Keratinocyte (primary cell): ENCODE measurements around the gene PTPN13. TPM values are rescaled to one million over a fixed set of nuclear protein-coding genes. Genes with fewer than 3 reads are reported as not detected.
A peak's percentile ranks its signal among the peaks of the same experiment; 100 is the strongest.

Experiments
- DNase-seq: peaks from one replicate; pipeline ENCODE4 v3.0.0-alpha.2; 2011; ENCODE audit warnings: low read depth, missing footprints, low spot score
- FAIRE-seq: peaks from 2 replicates; lab custom pipeline; 2011; peaks lifted over from hg19 to GRCh38; lab: Jason Lieb, UNC
- H2AFZ ChIP-seq: 2 replicates; pipeline ENCODE4 v1.6.0; 2012; ENCODE audit warnings: low read length, control low read depth, inconsistent platforms; ENCODE audit not compliant: control insufficient read depth
- H3K27ac ChIP-seq: 2 replicates; pipeline ENCODE4 v1.5.1; 2011; ENCODE audit warnings: low read length; ENCODE audit not compliant: control insufficient read depth, insufficient read depth
- H3K27me3 ChIP-seq: 3 replicates; pipeline ENCODE4 v1.6.0; 2011; ENCODE audit warnings: low read length; ENCODE audit not compliant: control insufficient read depth, insufficient read depth; ENCODE audit errors: extremely low read depth
- H3K36me3 ChIP-seq, 2 experiments: 2 replicates in 1 of 2; 3 replicates in 1 of 2; pipeline ENCODE4 v1.5.1; 2011; ENCODE audit warnings: low read length in 2 of 2, mild to moderate bottlenecking in 1 of 2; ENCODE audit not compliant: control insufficient read depth in 2 of 2, insufficient read depth in 2 of 2; ENCODE audit errors: extremely low read depth in 1 of 2
- H3K4me1 ChIP-seq: 3 replicates; pipeline ENCODE4 v1.5.1; 2011; ENCODE audit warnings: low read length; ENCODE audit not compliant: control insufficient read depth, insufficient read depth; ENCODE audit errors: extremely low read depth
- H3K4me2 ChIP-seq: 3 replicates; pipeline ENCODE4 v1.6.0; 2011; ENCODE audit warnings: low read depth, low read length; ENCODE audit not compliant: control insufficient read depth, insufficient read depth; ENCODE audit errors: extremely low read depth
- H3K4me3 ChIP-seq, 3 experiments: fragments of 200-600 bp in 1 of 3; sonication (generic) in 1 of 3; 2 replicates in 2 of 3; 3 replicates in 1 of 3; pipeline ENCODE4 v1.5.1; 2011 to 2016; ENCODE audit warnings: low read length in 3 of 3, mild to moderate bottlenecking in 3 of 3, control low read depth in 2 of 3, inconsistent platforms in 1 of 3, low read depth in 1 of 3, mixed read lengths in 1 of 3, mixed run types in 1 of 3, moderate library complexity in 1 of 3; ENCODE audit not compliant: control insufficient read depth in 2 of 3, insufficient read depth in 2 of 3; ENCODE audit errors: extremely low read depth in 1 of 3
- H3K79me2 ChIP-seq: 2 replicates; pipeline ENCODE4 v1.6.0; 2012; ENCODE audit warnings: low read length; ENCODE audit not compliant: control insufficient read depth, insufficient read depth
- H3K9ac ChIP-seq: 3 replicates; pipeline ENCODE4 v1.6.0; 2011; ENCODE audit warnings: low read length; ENCODE audit not compliant: control insufficient read depth, insufficient read depth; ENCODE audit errors: extremely low read depth
- H3K9me1 ChIP-seq: 3 replicates; pipeline ENCODE4 v1.6.0; 2011; ENCODE audit warnings: low read length; ENCODE audit not compliant: control insufficient read depth, insufficient read depth; ENCODE audit errors: extremely low read depth
- H3K9me3 ChIP-seq: 2 replicates; pipeline ENCODE4 v1.5.1; 2012; ENCODE audit warnings: low read depth, low read length; ENCODE audit not compliant: control insufficient read depth
- H4K20me1 ChIP-seq: 3 replicates; pipeline ENCODE4 v1.6.0; 2011; ENCODE audit warnings: low read length; ENCODE audit not compliant: control insufficient read depth, insufficient read depth; ENCODE audit errors: extremely low read depth
- EZH2 ChIP-seq: IDR thresholded peaks from one replicate; pipeline ENCODE4 v1.6.1; 2012; ENCODE audit warnings: inconsistent platforms, mild to moderate bottlenecking, low read length, moderate library complexity
- dilution Hi-C: fragments of 300-500 bp; cut with MboI; formaldehyde crosslinking; loops from one replicate; pipeline ENCODE4 v1.7.0; 2020; ENCODE audit warnings: low sequenced_read_pairs; ENCODE audit not compliant: extremely low pct_ligation_motif_present
- polyA plus RNA-seq, 5 experiments: library from polyadenylated mRNA; depleted of rRNA in 3 of 5; stranded (reverse) in 3 of 5; stranded (forward) in 1 of 5; unstranded in 1 of 5; fragments of >200 nt; gene quantifications; 1 replicate in 1 of 5; 2 replicates in 3 of 5; 3 replicates in 1 of 5; pipeline versions ENCODE4 v1.2.1 to v1.2.3, GENCODE V29; 2011 to 2012; ENCODE audit warnings: missing spikeins in 2 of 5, low read depth in 1 of 5, low replicate concordance in 1 of 5
- TF ChIP-seq, protein P1 (sequence below), 3 experiments: IDR thresholded peaks in 1 of 3; conservative IDR thresholded peaks in 1 of 3; optimal IDR thresholded peaks in 1 of 3; 2 replicates in 2 of 3; 3 replicates in 1 of 3; pipeline versions ENCODE3 to v1.5.1; 2011; ENCODE audit warnings: low read length in 3 of 3, mild to moderate bottlenecking in 3 of 3, moderate library complexity in 2 of 3, control low read depth in 1 of 3, inconsistent platforms in 1 of 3; ENCODE audit not compliant: insufficient read depth in 2 of 3; ENCODE audit errors: extremely low read depth in 1 of 3

Gene PTPN13
- polyA plus RNA-seq, 1 donor (not counting 4 experiments of a cell fraction or from before 2014, with no cell fraction given), result 37.6 TPM

- H3K27me3 ChIP-seq, result no peaks in the 10 kb centered on the region
- DNase-seq (no peak), FAIRE-seq (peak; percentile 48)
- H4K20me1 ChIP-seq, result no peaks in the 10 kb centered on the region
- no peaks in the 10 kb centered on the region for H3K9me3 ChIP-seq
- peak overlapping the region; percentile 86 for H3K4me2 ChIP-seq
- no peak overlapping the region for H2AFZ ChIP-seq
- dilution Hi-C loops, result no loop called here
- H3K4me1 ChIP-seq, result peaks cover 26% of the 10 kb centered on the region
- H3K4me3 ChIP-seq, result peak overlapping the region; percentile 91 to 99 (median 98)
- H3K9me1 ChIP-seq, result no peaks in the 10 kb centered on the region
- H3K9ac ChIP-seq, result peak overlapping the region; percentile 92
- H3K27ac ChIP-seq, result peak overlapping the region; percentile 93
- H3K79me2 ChIP-seq, result peaks cover 64% of the 10 kb centered on the region
- no peaks in the 10 kb centered on the region for H3K36me3 ChIP-seq
- TF ChIP-seq, protein P1, sequence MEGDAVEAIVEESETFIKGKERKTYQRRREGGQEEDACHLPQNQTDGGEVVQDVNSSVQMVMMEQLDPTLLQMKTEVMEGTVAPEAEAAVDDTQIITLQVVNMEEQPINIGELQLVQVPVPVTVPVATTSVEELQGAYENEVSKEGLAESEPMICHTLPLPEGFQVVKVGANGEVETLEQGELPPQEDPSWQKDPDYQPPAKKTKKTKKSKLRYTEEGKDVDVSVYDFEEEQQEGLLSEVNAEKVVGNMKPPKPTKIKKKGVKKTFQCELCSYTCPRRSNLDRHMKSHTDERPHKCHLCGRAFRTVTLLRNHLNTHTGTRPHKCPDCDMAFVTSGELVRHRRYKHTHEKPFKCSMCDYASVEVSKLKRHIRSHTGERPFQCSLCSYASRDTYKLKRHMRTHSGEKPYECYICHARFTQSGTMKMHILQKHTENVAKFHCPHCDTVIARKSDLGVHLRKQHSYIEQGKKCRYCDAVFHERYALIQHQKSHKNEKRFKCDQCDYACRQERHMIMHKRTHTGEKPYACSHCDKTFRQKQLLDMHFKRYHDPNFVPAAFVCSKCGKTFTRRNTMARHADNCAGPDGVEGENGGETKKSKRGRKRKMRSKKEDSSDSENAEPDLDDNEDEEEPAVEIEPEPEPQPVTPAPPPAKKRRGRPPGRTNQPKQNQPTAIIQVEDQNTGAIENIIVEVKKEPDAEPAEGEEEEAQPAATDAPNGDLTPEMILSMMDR (optimal IDR thresholded peaks at IDR 0.05 in 1 of 3, IDR thresholded peaks at IDR 0.05 in 1 of 3, conservative IDR thresholded peaks at IDR 0.05 in 1 of 3; ENCODE audit: extremely low read depth in 1 of 3, insufficient read depth in 2 of 3, low read length in 3 of 3), result no peak
- no peak for TF ChIP-seq EZH2
These were observed 1.3 kb downstream of the PTPN13 start for GRCh38 chr4:86595426-86595805.

- TF ChIP-seq, protein P1 (optimal IDR thresholded peaks at IDR 0.05 in 1 of 3, IDR thresholded peaks at IDR 0.05 in 1 of 3, conservative IDR thresholded peaks at IDR 0.05 in 1 of 3; ENCODE audit: extremely low read depth in 1 of 3, insufficient read depth in 2 of 3, low read length in 3 of 3), result no peak
- TF ChIP-seq EZH2, result no peak
- no peak for DNase-seq
These were observed 2.7 kb downstream of the PTPN13 start for GRCh38 chr4:86596807-86597206.

More at GRCh38 chr4:86596807-86597206, 2.7 kb downstream of the PTPN13 start:
- Histone ChIP-seq H3K9me3 (no peaks in the 10 kb centered on the region), H3K27me3 (no peaks in the 10 kb centered on the region), H3K79me2 (peaks cover 76% of the 10 kb centered on the region), H3K9ac (peak overlapping the region; percentile 92), H2AFZ (no peak overlapping the region), H3K4me3 (peak overlapping the region; percentile 91 to 99 (median 98)), H4K20me1 (no peaks in the 10 kb centered on the region), H3K4me2 (peak overlapping the region; percentile 86), H3K27ac (peak overlapping the region; percentile 93), H3K9me1 (no peaks in the 10 kb centered on the region), H3K36me3 (no peaks in the 10 kb centered on the region), H3K4me1 (peaks cover 31% of the 10 kb centered on the region)
- FAIRE-seq, result no peak
- dilution Hi-C loops, result no loop called here
